HG03135 (cell line): ENCODE measurements around the gene MYO3B.

Experiments used
- ATAC-seq: cut with Tn5 transposase; IDR thresholded peaks from one replicate; pipeline ENCODE4 v1.9.1; 2021; ENCODE audit warnings: mild to moderate bottlenecking, moderate library complexity; ENCODE audit not compliant: unreplicated experiment

Gene MYO3B

GRCh38 chr2:170362871-170363631 is 185.1 kb downstream of the MYO3B start:
- ATAC-seq, result no peak

- no peak for ATAC-seq
Observed at GRCh38 chr2:170365003-170365402, 187.1 kb downstream of the MYO3B start.

GRCh38 chr2:170365686-170366085 is 187.7 kb downstream of the MYO3B start:
- ATAC-seq, result no peak

- no peak for ATAC-seq
Observed at GRCh38 chr2:170368370-170368769, 190.4 kb downstream of the MYO3B start.

- ATAC-seq, result no peak
Observed at GRCh38 chr2:170369228-170369627, 191.3 kb downstream of the MYO3B start.

GRCh38 chr2:170369894-170370293 is 191.9 kb downstream of the MYO3B start:
- ATAC-seq, result no peak

- no peak for ATAC-seq
Observed at GRCh38 chr2:170371231-170371998, 193.5 kb downstream of the MYO3B start.

GRCh38 chr2:170375192-170375591 is 197.2 kb downstream of the MYO3B start:
- ATAC-seq, result no peak

GRCh38 chr2:170377500-170378207 is 199.7 kb downstream of the MYO3B start:
- no peak for ATAC-seq

- no peak for ATAC-seq
Observed at GRCh38 chr2:170380267-170380666, 202.3 kb downstream of the MYO3B start.

- no peak for ATAC-seq
Observed at GRCh38 chr2:170381678-170382077, 203.7 kb downstream of the MYO3B start.

GRCh38 chr2:170386554-170386953 is 208.6 kb downstream of the MYO3B start:
- no peak for ATAC-seq

- no peak for ATAC-seq
Observed at GRCh38 chr2:170391018-170391417, 213.1 kb downstream of the MYO3B start.

GRCh38 chr2:170391697-170392096 is 213.8 kb downstream of the MYO3B start:
- ATAC-seq, result no peak

- ATAC-seq, result no peak
Observed at GRCh38 chr2:170393861-170394498, 216.0 kb downstream of the MYO3B start.

GRCh38 chr2:170394641-170395387 is 216.9 kb downstream of the MYO3B start:
- no peak for ATAC-seq

- ATAC-seq, result no peak
Observed at GRCh38 chr2:170396799-170397459, 219.0 kb downstream of the MYO3B start.

GRCh38 chr2:170401187-170401586 is 223.2 kb downstream of the MYO3B start:
- no peak for ATAC-seq

- ATAC-seq, result no peak
Observed at GRCh38 chr2:170404846-170405245, 226.9 kb downstream of the MYO3B start.

GRCh38 chr2:170405326-170405725 is 227.4 kb downstream of the MYO3B start:
- ATAC-seq, result no peak
